Gastroesophageal sphincter (tissue), 4 donors: ENCODE results near the gene NTNG2. TPM values are rescaled to one million over a fixed set of nuclear protein-coding genes. Genes with fewer than 3 reads are reported as not detected.

ENCODE experiments used
- ATAC-seq: fragments of 150-250 bp; one replicate; pipeline ENCODE4 v1.9.1; 2016; ENCODE audit warnings: mild to moderate bottlenecking, moderate library complexity
- H3K27ac ChIP-seq, 4 donors: fragments of 200-600 bp; sonication (generic) in 3 of 4; 1 replicate in 3 of 4; 2 replicates in 1 of 4; pipeline ENCODE4 v1.5.1; 2016 to 2019
- H3K27me3 ChIP-seq: fragments of 200-600 bp; sonication (generic); one replicate; pipeline ENCODE4 v1.5.1; 2019
- H3K36me3 ChIP-seq, 2 donors: fragments of 200-600 bp; sonication (generic); one replicate each; pipeline ENCODE4 v1.5.1; 2019; ENCODE audit warnings: control low read depth in 1 of 2
- H3K4me1 ChIP-seq, 3 donors: fragments of 200-600 bp; sonication (generic); 1 replicate in 2 of 3; 2 replicates in 1 of 3; pipeline ENCODE4 v1.5.1; 2016 to 2019; ENCODE audit warnings: control low read depth in 2 of 3
- H3K4me3 ChIP-seq, 2 donors: fragments of 200-600 bp; sonication (generic); one replicate each; pipeline ENCODE4 v1.5.1; 2019; ENCODE audit warnings: mild to moderate bottlenecking in 1 of 2, moderate library complexity in 1 of 2
- H3K9me3 ChIP-seq, 3 donors: fragments of 200-600 bp; sonication (generic); one replicate each; pipeline ENCODE4 v1.5.1; 2017 to 2019; ENCODE audit warnings: control low read depth in 2 of 3
- EP300 ChIP-seq: sonication (generic); formaldehyde crosslinking; IDR thresholded peaks from one replicate; pipeline ENCODE4 v1.6.1; 2017; ENCODE audit warnings: antibody characterized with exemption, mild to moderate bottlenecking
- POLR2A ChIP-seq, 2 donors: fragments of 450-650 bp; IDR thresholded peaks; one replicate each; pipeline ENCODE4 v1.6.1; 2017; ENCODE audit warnings: antibody characterized with exemption in 2 of 2, mild to moderate bottlenecking in 2 of 2, moderate library complexity in 1 of 2
- POLR2AphosphoS5 ChIP-seq: sonication (generic); formaldehyde crosslinking; IDR thresholded peaks from one replicate; pipeline ENCODE4 v1.6.1; 2017; ENCODE audit warnings: antibody characterized with exemption
- WGBS, 2 donors: methylation state at CpG; one replicate each; pipeline ENCODE4 v1.1.5; 2018; ENCODE audit warnings: low coverage in 1 of 2; 5-methylcytosine and 5-hydroxymethylcytosine counted together
- total RNA-seq, 4 donors: library from RNA; depleted of rRNA; stranded (reverse); fragments of >200 nt; gene quantifications; one replicate each; pipeline ENCODE4 v1.1.0, GENCODE V29; 2016
- TF ChIP-seq, protein P1 (sequence below), 4 experiments: fragments of 200-600 bp in 2 of 4; fragments of 450-650 bp in 2 of 4; sonication (generic) in 1 of 4; IDR thresholded peaks; one replicate each; pipeline ENCODE4 v1.5.1; 2017 to 2019; ENCODE audit warnings: antibody characterized with exemption in 4 of 4, mild to moderate bottlenecking in 2 of 4, moderate library complexity in 2 of 4

NTNG2 gene
- total RNA-seq, 4 donors from 2014 or later = 0.81 to 1.6 (median 1.3) TPM

DNA sequence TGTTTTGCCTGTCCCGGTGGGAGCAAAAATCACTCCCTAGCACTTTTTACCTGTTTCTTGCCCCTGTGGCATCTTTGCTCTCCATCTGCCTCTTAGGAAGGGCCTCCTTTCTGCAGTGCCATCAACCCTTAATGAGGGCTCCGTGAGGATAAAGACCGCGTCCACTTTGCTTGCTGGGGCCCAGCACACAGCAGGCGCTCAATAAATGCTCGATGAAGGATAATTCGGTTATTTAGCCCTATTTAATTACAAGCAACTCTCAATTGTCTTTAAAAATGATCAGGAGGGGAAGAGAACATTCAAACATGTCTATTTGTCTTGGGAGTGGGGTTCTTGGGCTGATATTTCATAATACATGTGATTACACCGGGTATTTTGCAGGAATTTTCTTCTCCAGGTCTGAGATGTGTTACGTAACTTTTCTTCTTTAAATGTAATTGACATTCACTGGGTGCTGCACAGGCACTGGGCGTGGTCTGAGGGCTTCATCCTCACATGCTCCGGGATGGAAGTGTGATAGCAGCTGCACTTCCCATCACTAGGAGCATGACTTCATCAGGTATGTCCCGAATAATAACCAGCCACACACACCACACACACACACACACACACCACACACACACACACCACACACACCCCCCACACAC lies 19.8 kb upstream of the NTNG2 start:
- peaks cover 98% of the 10 kb centered on the region for H3K27me3 ChIP-seq
- H3K4me3 ChIP-seq = peak overlapping the region in 1 of 2 donors; percentile 36
- H3K27ac ChIP-seq = no peak overlapping the region
- WGBS, 2 donors = 33 to 45% methylated on average over 7 to 10 of the region's 12 CpGs
- no peak for ATAC-seq
- H3K4me1 ChIP-seq = peaks cover 0 to 13% (median 5%) of the 10 kb centered on the region in 3 donors
- H3K36me3 ChIP-seq = no peaks in the 10 kb centered on the region
- H3K9me3 ChIP-seq = no peaks in the 10 kb centered on the region
- TF ChIP-seq, protein P1, sequence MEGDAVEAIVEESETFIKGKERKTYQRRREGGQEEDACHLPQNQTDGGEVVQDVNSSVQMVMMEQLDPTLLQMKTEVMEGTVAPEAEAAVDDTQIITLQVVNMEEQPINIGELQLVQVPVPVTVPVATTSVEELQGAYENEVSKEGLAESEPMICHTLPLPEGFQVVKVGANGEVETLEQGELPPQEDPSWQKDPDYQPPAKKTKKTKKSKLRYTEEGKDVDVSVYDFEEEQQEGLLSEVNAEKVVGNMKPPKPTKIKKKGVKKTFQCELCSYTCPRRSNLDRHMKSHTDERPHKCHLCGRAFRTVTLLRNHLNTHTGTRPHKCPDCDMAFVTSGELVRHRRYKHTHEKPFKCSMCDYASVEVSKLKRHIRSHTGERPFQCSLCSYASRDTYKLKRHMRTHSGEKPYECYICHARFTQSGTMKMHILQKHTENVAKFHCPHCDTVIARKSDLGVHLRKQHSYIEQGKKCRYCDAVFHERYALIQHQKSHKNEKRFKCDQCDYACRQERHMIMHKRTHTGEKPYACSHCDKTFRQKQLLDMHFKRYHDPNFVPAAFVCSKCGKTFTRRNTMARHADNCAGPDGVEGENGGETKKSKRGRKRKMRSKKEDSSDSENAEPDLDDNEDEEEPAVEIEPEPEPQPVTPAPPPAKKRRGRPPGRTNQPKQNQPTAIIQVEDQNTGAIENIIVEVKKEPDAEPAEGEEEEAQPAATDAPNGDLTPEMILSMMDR (IDR thresholded peaks at IDR 0.05) = no peak
- no peak for TF ChIP-seq EP300
- no peak for TF ChIP-seq POLR2AphosphoS5
- TF ChIP-seq POLR2A (IDR thresholded peaks at IDR 0.05) = no peak

DNA sequence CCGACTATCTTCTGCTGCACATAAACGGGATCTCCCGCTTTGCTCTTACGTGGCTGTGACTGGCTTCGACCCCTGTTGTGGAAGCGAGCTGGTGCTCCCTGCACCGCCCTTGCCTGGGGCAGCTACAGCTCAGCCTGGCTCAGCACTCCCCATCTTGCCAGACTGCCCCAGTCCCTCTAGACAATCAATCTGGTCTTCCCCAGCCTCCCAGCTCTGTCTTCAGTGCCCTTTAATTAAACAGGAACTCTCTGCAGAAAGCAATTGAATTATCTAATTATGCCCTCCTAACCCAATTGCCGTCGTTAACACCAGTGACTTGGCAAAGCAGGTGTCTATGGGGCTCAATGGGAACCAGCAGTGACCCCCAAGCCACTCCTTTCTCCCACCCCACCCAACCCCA lies 18.9 kb upstream of the NTNG2 start:
- H3K9me3 ChIP-seq = no peaks in the 10 kb centered on the region
- TF ChIP-seq POLR2AphosphoS5 (no peak), POLR2A (IDR thresholded peaks at IDR 0.05) (no peak), EP300 (no peak)
- TF ChIP-seq, protein P1 (IDR thresholded peaks at IDR 0.05) = no peak
- no peak for ATAC-seq
- H3K4me3 ChIP-seq = no peak overlapping the region
- peaks cover 0 to 13% (median 5%) of the 10 kb centered on the region in 3 donors for H3K4me1 ChIP-seq
- H3K27me3 ChIP-seq = peaks cover 98% of the 10 kb centered on the region
- WGBS, 2 donors = 41 to 60% methylated on average over 1 to 7 of the region's 9 CpGs
- H3K27ac ChIP-seq = no peak overlapping the region
- H3K36me3 ChIP-seq = no peaks in the 10 kb centered on the region

DNA sequence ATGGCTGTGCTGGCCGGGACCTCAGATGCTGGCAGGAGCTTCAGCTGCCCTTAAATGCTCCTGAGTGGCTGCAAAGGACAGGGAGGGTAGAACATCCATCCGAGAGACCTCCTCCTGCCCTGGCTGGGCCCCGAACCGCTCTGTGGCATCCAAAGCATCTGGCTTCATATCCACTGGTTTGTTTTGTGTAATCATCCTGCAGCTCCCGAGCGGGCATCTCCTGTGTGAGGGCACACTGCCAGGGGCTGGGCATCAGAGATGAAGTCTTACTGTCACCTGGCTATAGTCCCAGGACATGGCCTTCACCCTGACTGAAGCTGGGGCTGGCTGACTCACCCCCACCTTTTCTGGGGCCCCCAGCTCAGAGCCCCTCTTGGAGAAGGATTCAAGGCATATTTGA lies 18.5 kb upstream of the NTNG2 start:
- no peak overlapping the region for H3K4me3 ChIP-seq
- peaks cover 98% of the 10 kb centered on the region for H3K27me3 ChIP-seq
- no peaks in the 10 kb centered on the region for H3K9me3 ChIP-seq
- peaks cover 0 to 13% (median 5%) of the 10 kb centered on the region in 3 donors for H3K4me1 ChIP-seq
- H3K36me3 ChIP-seq = no peaks in the 10 kb centered on the region
- no peak overlapping the region for H3K27ac ChIP-seq
- no CpG with 5 or more reads among the region's 6 CpGs for WGBS, 2 donors
- TF ChIP-seq, protein P1 (IDR thresholded peaks at IDR 0.05) = no peak
- TF ChIP-seq POLR2AphosphoS5 (no peak), POLR2A (IDR thresholded peaks at IDR 0.05) (no peak), EP300 (no peak)
- ATAC-seq = no peak

DNA sequence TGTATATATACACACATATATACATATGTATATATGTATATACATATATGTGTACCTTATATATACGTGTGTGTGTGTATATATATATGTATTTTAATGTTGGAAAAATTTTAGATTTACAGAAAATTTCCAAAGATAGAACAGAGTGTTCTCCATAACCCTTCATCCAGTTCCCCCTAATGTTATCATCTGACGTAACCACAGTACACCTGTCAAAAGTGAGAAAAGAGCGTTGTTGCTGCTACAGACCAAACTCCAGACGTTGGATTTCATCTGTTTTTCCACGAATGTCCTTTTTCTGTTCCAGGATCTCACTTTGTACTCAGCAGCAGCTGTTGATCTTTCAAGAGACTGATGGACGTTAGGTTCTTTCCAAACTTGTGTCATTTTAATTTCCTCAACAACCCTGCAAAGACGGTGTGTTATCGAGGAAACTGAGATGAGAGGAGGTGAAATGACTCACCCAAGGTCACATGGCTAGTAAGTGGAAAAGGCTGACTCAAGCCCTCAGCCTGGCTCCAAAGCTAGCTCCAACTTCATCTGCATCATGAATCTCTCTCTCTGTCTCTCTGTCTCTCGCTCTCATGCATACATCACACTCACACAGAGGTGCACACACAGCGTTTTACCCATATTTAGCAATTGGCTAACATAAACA lies 17.0 kb upstream of the NTNG2 start:
- H3K4me1 ChIP-seq = peaks cover 0 to 13% (median 5%) of the 10 kb centered on the region in 3 donors
- H3K4me3 ChIP-seq = no peak overlapping the region
- no peaks in the 10 kb centered on the region for H3K9me3 ChIP-seq
- H3K27me3 ChIP-seq = peaks cover 98% of the 10 kb centered on the region
- no peak overlapping the region for H3K27ac ChIP-seq
- no peaks in the 10 kb centered on the region for H3K36me3 ChIP-seq
- TF ChIP-seq POLR2A (IDR thresholded peaks at IDR 0.05) (no peak), EP300 (no peak), POLR2AphosphoS5 (no peak)
- TF ChIP-seq, protein P1 (IDR thresholded peaks at IDR 0.05) = no peak
- no peak for ATAC-seq
- 66 to 78% methylated on average over 10 of the region's 10 CpGs for WGBS, 2 donors

DNA sequence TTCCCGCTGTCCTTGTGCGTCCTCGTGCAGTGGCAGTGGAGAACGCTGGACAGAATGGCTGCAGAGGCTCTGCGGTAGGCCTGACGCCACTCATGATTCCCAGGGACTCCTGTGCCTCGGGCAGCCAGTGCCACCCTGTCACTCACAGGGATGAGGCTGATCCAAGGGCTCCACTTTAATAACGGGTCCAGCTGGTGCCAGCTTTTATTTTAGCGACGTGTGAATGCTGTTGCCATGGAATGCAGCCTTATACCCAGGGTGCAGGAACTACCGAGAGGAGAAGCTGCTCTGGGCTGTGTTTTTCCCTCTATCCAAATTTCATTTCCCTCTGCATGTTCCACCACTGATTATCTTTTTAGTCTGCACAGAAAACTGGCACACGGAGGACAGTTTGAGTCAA lies 15.8 kb upstream of the NTNG2 start:
- TF ChIP-seq, protein P1 (IDR thresholded peaks at IDR 0.05) = no peak
- no peak for TF ChIP-seq POLR2AphosphoS5
- TF ChIP-seq POLR2A (IDR thresholded peaks at IDR 0.05) = no peak
- no peaks in the 10 kb centered on the region for H3K36me3 ChIP-seq
- no peaks in the 10 kb centered on the region for H3K9me3 ChIP-seq
- no peak overlapping the region for H3K27ac ChIP-seq
- peaks cover 98% of the 10 kb centered on the region for H3K27me3 ChIP-seq
- H3K4me1 ChIP-seq = peaks cover 0 to 12% (median 5%) of the 10 kb centered on the region in 3 donors
- 66 to 68% methylated on average over 5 to 7 of the region's 12 CpGs for WGBS, 2 donors
- H3K4me3 ChIP-seq = no peak overlapping the region
- no peak for ATAC-seq
